SU-DHL-6 (cell line): ENCODE data around the gene VARS1.
"Not testable (repeated sequence)": the region's sequence is repeated elsewhere in the genome, so short reads cannot be mapped to it uniquely, and the experiment has no call there.

Experiments
- H2AFZ ChIP-seq: fragments of 200-600 bp; sonication (generic); 2 replicates; pipeline ENCODE4 v1.6.1; 2014; ENCODE audit warnings: low read depth, mild to moderate bottlenecking, moderate library complexity, mixed read lengths, antibody characterized with exemption, low read length; ENCODE audit not compliant: severe bottlenecking
- H3F3A ChIP-seq: fragments of 200-600 bp; shearing (Covaris generic); 2 replicates; pipeline ENCODE4 v1.6.0; 2016; ENCODE audit warnings: antibody characterized with exemption, mild to moderate bottlenecking; ENCODE audit not compliant: insufficient read depth
- H3K27ac ChIP-seq: fragments of 200-600 bp; sonication (generic); 2 replicates; pipeline ENCODE4 v1.5.1; 2016; ENCODE audit warnings: low read depth, mild to moderate bottlenecking, low read length, moderate library complexity, mixed read lengths
- H3K27me3 ChIP-seq: fragments of 200-600 bp; sonication (generic), shearing (Covaris generic); 2 replicates; pipeline ENCODE4 v1.6.0; 2014; ENCODE audit warnings: mild to moderate bottlenecking, low read length
- H3K36me3 ChIP-seq: fragments of 200-600 bp; sonication (generic); 2 replicates; pipeline ENCODE4 v1.6.1; 2014; ENCODE audit warnings: mild to moderate bottlenecking, low read length, mixed read lengths
- H3K4me2 ChIP-seq: fragments of 300-600, 200-600 bp; shearing (Covaris generic), sonication (generic); 2 replicates; pipeline ENCODE4 v1.6.0; 2014; ENCODE audit warnings: low read length, low read depth, mild to moderate bottlenecking; ENCODE audit not compliant: poor library complexity, severe bottlenecking
- H3K4me3 ChIP-seq: fragments of 200-600 bp; sonication (generic); 2 replicates; pipeline ENCODE4 v1.5.1; 2014; ENCODE audit warnings: antibody characterized with exemption, low read length, mild to moderate bottlenecking, mixed read lengths; ENCODE audit not compliant: insufficient read depth, poor library complexity, severe bottlenecking
- H3K79me2 ChIP-seq: fragments of 200-600 bp; sonication (generic); 2 replicates; pipeline ENCODE4 v1.6.1; 2014; ENCODE audit warnings: mild to moderate bottlenecking, low read length, moderate library complexity; ENCODE audit not compliant: insufficient read depth
- H3K9ac ChIP-seq: fragments of 200-600 bp; sonication (generic); 2 replicates; pipeline ENCODE4 v1.7.0; 2014; ENCODE audit warnings: mild to moderate bottlenecking, low read length
- H3K9me2 ChIP-seq: fragments of 200-600 bp; sonication (generic); replicated peaks from 2 replicates; pipeline ENCODE4 v1.6.1; 2014; ENCODE audit warnings: low read length; ENCODE audit not compliant: insufficient read depth
- H3K9me3 ChIP-seq: fragments of 200-600 bp; sonication (generic); 2 replicates; pipeline ENCODE4 v1.6.1; 2014; ENCODE audit warnings: low read length, mixed read lengths; ENCODE audit not compliant: insufficient read depth
- H4K20me1 ChIP-seq: fragments of 200-600 bp; sonication (generic); 2 replicates; pipeline ENCODE4 v1.6.1; 2014; ENCODE audit warnings: low read depth, mild to moderate bottlenecking, antibody characterized with exemption, low read length, moderate library complexity, mixed read lengths
- CTCF ChIP-seq: fragments of 200-600 bp; sonication (generic); IDR thresholded peaks from one replicate; pipeline ENCODE4 v1.5.1; 2017; ENCODE audit warnings: antibody characterized with exemption, mild to moderate bottlenecking, low read length, moderate library complexity; ENCODE audit not compliant: insufficient read depth, poor library complexity, severe bottlenecking
- EZH2phosphoT487 ChIP-seq: fragments of 200-600 bp; sonication (generic), shearing (Covaris generic); conservative IDR thresholded peaks from 2 replicates; pipeline ENCODE4 v1.6.1; 2018; ENCODE audit warnings: mild to moderate bottlenecking, antibody characterized with exemption, low read length, moderate library complexity, mixed read lengths

VARS1 gene

DNA sequence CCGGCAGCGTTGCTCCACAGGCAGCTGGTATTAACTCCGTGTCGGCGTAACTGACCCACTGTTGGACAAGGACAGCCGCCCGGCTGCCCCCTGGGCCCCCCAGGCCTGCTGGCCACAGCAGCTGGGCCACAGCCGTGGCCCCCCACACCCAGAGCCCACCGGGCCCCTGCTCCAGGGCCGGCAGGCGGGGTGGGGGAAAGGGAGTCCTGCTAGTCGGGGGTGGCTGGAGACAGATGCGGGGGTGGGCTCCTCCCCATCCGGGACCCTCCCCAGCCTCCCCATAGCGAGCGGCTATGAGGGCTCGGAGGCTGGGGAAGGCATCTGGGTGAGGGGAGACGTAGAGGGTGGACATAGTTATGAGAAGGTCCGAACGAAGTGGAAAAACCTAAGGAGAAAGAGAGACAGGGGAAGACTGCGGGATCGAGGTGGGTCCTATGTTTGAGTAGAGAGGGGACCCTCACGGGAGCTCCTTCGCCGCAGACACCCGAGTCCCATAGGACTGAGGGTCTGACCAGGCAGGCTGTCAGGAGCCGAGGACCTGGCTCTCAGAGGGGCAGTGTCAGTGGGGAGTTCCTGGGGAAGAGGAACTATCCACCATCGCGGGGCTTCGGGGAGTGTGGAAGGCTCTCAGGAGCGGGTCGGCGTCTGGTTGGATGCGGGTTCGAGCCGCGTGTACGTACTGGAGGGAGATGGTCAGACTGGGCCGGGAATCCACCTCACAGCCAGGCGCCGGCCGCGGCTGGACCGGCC is 511 bp downstream of the VARS1 start:
- peak overlapping the region; percentile 77 for H3K4me3 ChIP-seq
- H3K36me3 ChIP-seq = peaks cover 11% of the 10 kb centered on the region
- H3K4me2 ChIP-seq = peak overlapping the region; percentile 83
- H4K20me1 ChIP-seq = no peaks in the 10 kb centered on the region
- H3K27ac ChIP-seq = peak overlapping the region; percentile 66
- TF ChIP-seq CTCF (no peak), EZH2phosphoT487 (no peak)
- H3K79me2 ChIP-seq = peaks cover 36% of the 10 kb centered on the region
- no peaks in the 10 kb centered on the region for H3K9me3 ChIP-seq
- H3K9ac ChIP-seq = peak overlapping the region; percentile 94
- H3K9me2 ChIP-seq = no peaks in the 10 kb centered on the region
- peaks cover 54% of the 10 kb centered on the region for H3F3A ChIP-seq
- H3K27me3 ChIP-seq = no peaks in the 10 kb centered on the region
- H2AFZ ChIP-seq = peak overlapping the region; percentile 8

DNA sequence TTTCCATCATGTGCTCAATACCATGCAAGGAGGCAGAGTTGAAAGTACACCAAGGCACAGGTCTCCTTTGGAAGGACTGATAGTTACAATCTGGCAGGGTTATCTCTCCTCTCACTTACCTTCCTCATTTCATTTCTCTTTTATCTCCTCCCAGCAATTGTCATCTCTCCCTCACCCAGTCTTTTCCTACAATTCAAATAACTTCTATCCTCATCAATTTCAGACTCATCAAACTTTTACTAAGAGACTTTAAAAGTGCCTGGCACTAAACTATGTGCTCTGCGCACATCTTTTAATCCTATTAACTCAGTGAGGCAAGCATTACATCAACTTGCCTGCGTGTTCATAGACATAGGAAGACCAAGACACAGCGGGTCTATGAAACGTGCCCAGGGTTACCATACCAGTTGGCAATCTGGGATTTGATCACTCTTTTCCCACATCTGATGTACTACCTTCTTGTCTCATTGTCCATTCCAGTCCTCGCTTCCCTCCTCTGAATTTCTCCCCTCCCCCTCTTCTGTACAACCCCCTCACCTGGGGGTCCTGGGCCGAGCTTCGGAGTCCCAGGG is 1.2 kb downstream of the VARS1 start:
- Histone ChIP-seq H3K4me2 (peak overlapping the region; percentile 83), H3F3A (peaks cover 52% of the 10 kb centered on the region), H3K9ac (peak overlapping the region; percentile 94), H3K9me3 (no peaks in the 10 kb centered on the region), H2AFZ (peak overlapping the region; percentile 8), H3K4me3 (peak overlapping the region; percentile 77), H3K27ac (peak overlapping the region; percentile 66), H3K27me3 (no peaks in the 10 kb centered on the region), H3K36me3 (peaks cover 12% of the 10 kb centered on the region), H3K79me2 (peaks cover 32% of the 10 kb centered on the region), H4K20me1 (no peaks in the 10 kb centered on the region), H3K9me2 (no peaks in the 10 kb centered on the region)
- TF ChIP-seq CTCF (no peak), EZH2phosphoT487 (no peak)

GRCh38 chr6:31793927-31794245 is 1.7 kb downstream of the VARS1 start:
- Histone ChIP-seq H3K9ac (peak overlapping the region; percentile 94), H3K4me2 (peak overlapping the region; percentile 83)

GRCh38 chr6:31792761-31793171 is 2.8 kb downstream of the VARS1 start:
- Histone ChIP-seq H3K36me3 (peaks cover 20% of the 10 kb centered on the region), H3K27me3 (no peaks in the 10 kb centered on the region), H3K9me3 (no peaks in the 10 kb centered on the region), H3K9ac (no peak overlapping the region; the same call in 1 of the 2 replicates), H2AFZ (no peak overlapping the region), H4K20me1 (peaks cover 4% of the 10 kb centered on the region; the same call in 1 of the 2 replicates), H3K4me2 (peak overlapping the region; percentile 2), H3K27ac (0 out of 2 replicates have a peak overlapping the region, but pooled peaks have one; percentile 2), H3F3A (peaks cover 52% of the 10 kb centered on the region), H3K9me2 (no peaks in the 10 kb centered on the region), H3K4me3 (no peak overlapping the region), H3K79me2 (peaks cover 32% of the 10 kb centered on the region)
- no peak for TF ChIP-seq EZH2phosphoT487
- TF ChIP-seq CTCF = no peak

More at GRCh38 chr6:31793927-31794245, 1.7 kb downstream of the VARS1 start:
- peaks cover 15% of the 10 kb centered on the region for H3K36me3 ChIP-seq
- H2AFZ ChIP-seq, H3K9me2 ChIP-seq, H3K27me3 ChIP-seq, H3K9me3 ChIP-seq, H4K20me1 ChIP-seq: not testable (repeated sequence)
- peak overlapping the region; percentile 66 for H3K27ac ChIP-seq
- H3K79me2 ChIP-seq = peaks cover 32% of the 10 kb centered on the region
- peak overlapping the region; percentile 77 for H3K4me3 ChIP-seq
- H3F3A ChIP-seq = peaks cover 57% of the 10 kb centered on the region
